Body of pancreas (tissue), 4 donors: ENCODE measurements around the gene G3BP1.

Source experiments
- CTCF ChIP-seq, 7 experiments: fragments of 450-650 bp in 4 of 7; fragments of 200-600 bp in 3 of 7; sonication (generic) in 3 of 7; IDR thresholded peaks; one replicate each; pipeline ENCODE4 v1.5.1; 2016 to 2019; ENCODE audit warnings: antibody characterized with exemption in 7 of 7
- POLR2A ChIP-seq, 3 donors: fragments of 450-650 bp; IDR thresholded peaks; one replicate each; pipeline ENCODE4 v1.6.1; 2016; ENCODE audit warnings: antibody characterized with exemption in 3 of 3, mild to moderate bottlenecking in 2 of 3

DNA sequence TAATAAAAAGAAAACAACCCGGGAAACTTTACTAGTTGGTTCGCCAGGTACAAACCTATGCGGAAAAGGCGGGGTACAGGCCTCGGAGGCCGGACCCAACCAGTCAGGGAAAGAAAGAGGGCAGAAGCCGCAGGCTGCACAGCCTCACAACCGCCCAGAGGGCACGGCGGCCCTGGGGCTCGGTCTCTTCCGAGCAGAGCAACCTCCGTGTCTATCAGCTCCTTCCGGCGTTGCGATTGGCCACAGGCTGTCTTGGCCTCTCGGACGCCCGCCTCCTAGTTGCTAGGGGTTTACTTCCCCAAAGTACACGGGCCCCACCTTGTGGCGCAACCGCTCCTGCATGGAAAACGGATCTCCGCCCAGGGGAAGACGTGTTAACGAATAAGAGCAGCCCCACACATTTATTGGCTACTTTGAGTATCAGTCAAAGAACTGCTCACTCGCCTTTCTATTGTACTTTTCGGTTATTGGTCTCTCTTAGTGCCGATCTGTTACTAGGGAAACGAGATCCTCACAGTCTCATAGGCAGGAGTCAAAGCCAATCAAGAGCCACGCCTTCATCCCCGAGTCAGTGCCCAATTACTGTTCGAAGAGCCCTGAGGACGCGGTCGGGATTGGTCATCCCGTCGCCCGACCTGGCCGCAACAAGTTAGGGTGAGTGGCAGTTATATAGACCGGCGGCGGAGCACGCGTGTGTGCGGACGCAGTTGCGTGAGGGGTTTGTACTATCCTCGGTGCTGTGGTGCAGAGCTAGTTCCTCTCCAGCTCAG lies at the start of gene G3BP1:
- TF ChIP-seq POLR2A (IDR thresholded peaks at IDR 0.05) (peak; percentile 93 to 97 (median 97)), CTCF (IDR thresholded peaks at IDR 0.05) (peak; percentile 37 to 89 (median 81))
